HCT116 (cell line): ENCODE results near the gene RUNX2.

Source experiments
- CTCF ChIP-seq, 3 experiments: fragments of 200-600 bp in 1 of 3; sonication (generic) in 1 of 3; IDR thresholded peaks in 2 of 3; conservative IDR thresholded peaks in 1 of 3; 2 replicates each; pipeline ENCODE4 v1.5.1; 2012 to 2017; ENCODE audit warnings: low read depth in 2 of 3, low read length in 2 of 3, antibody characterized with exemption in 1 of 3, borderline replicate concordance in 1 of 3, control low read depth in 1 of 3, mild to moderate bottlenecking in 1 of 3, mixed read lengths in 1 of 3, mixed run types in 1 of 3, moderate library complexity in 1 of 3; ENCODE audit not compliant: insufficient read depth in 1 of 3
- EGR1 ChIP-seq: IDR thresholded peaks from 2 replicates; pipeline ENCODE4 v1.6.1; 2012; ENCODE audit warnings: low read depth
- POLR2A ChIP-seq: IDR thresholded peaks from 2 replicates; pipeline ENCODE4 v1.7.0; 2011; ENCODE audit warnings: borderline replicate concordance; ENCODE audit not compliant: insufficient read depth, insufficient read length; ENCODE audit errors: extremely low read depth
- REST ChIP-seq: IDR thresholded peaks from 2 replicates; pipeline ENCODE4 v1.6.1; 2012; ENCODE audit warnings: low read depth
- ZBTB33 ChIP-seq: IDR thresholded peaks from 2 replicates; pipeline ENCODE4 v1.6.1; 2011; ENCODE audit warnings: mild to moderate bottlenecking, low read length, moderate library complexity; ENCODE audit not compliant: insufficient replicate concordance; ENCODE audit errors: extremely low read depth

GRCh38 chr6:45642331-45643125 lies 314.4 kb downstream of the RUNX2 start:
- no peak for TF ChIP-seq CTCF (IDR thresholded peaks at IDR 0.05 in 2 of 3, conservative IDR thresholded peaks at IDR 0.05 in 1 of 3; ENCODE audit: borderline replicate concordance in 1 of 3, insufficient read depth in 1 of 3, low read depth in 2 of 3, low read length in 2 of 3)
- TF ChIP-seq POLR2A, result no peak
- no peak for TF ChIP-seq REST
- TF ChIP-seq ZBTB33, result no peak
- TF ChIP-seq EGR1, result no peak
